HepG2 (cell line): Measurements from ENCODE around the gene MYOT. TPM values are rescaled to one million over a fixed set of nuclear protein-coding genes. Genes with fewer than 3 reads are reported as not detected.
A peak's percentile ranks its signal among the peaks of the same experiment; 100 is the strongest.

Source experiments
- DR1 ChIP-seq: sonication (generic); formaldehyde crosslinking; IDR thresholded peaks from 2 replicates; pipeline ENCODE4 v1.8.0; 2021; ENCODE audit warnings: mild to moderate bottlenecking, missing genetic modification reagents, inconsistent platforms
- GTF2F1 ChIP-seq: fragments of 150-350 bp; IDR thresholded peaks from 2 replicates; pipeline ENCODE4 v1.6.1; 2014; ENCODE audit warnings: low read length
- HOXA5 ChIP-seq: sonication (generic); formaldehyde crosslinking; IDR thresholded peaks from 2 replicates; pipeline ENCODE4 v1.4.0; 2020; ENCODE audit warnings: missing genetic modification reagents
- IRF2 ChIP-seq: IDR thresholded peaks from 2 replicates; pipeline ENCODE4 v1.6.1; 2018; ENCODE audit warnings: missing genetic modification reagents, missing compliant biosample characterization
- MIER2 ChIP-seq: IDR thresholded peaks from 2 replicates; pipeline ENCODE4 v1.6.1; 2016; ENCODE audit warnings: missing biosample characterization, missing genetic modification reagents
- NRL ChIP-seq: sonication (generic); formaldehyde crosslinking; IDR thresholded peaks from 2 replicates; pipeline ENCODE4 v1.5.0; 2020; ENCODE audit warnings: missing genetic modification reagents, mild to moderate bottlenecking, moderate library complexity, borderline replicate concordance
- PTBP1 ChIP-seq: fragments of 200-400 bp; formaldehyde crosslinking; IDR thresholded peaks from 2 replicates; pipeline ENCODE4 v1.6.1; 2018; ENCODE audit warnings: low read length, low read depth; ENCODE audit not compliant: poor library complexity, severe bottlenecking
- RELA ChIP-seq: sonication (generic); formaldehyde crosslinking; IDR thresholded peaks from 2 replicates; pipeline ENCODE4 v1.4.0; 2020; ENCODE audit warnings: missing genetic modification reagents
- SNAI1 ChIP-seq: sonication (generic); formaldehyde crosslinking; IDR thresholded peaks from 2 replicates; pipeline ENCODE4 v1.5.0; 2020; ENCODE audit warnings: mild to moderate bottlenecking, missing genetic modification reagents, borderline replicate concordance
- SOX6 ChIP-seq, 2 experiments: fragments of 450-650 bp in 1 of 2; sonication (generic) in 1 of 2; formaldehyde crosslinking in 1 of 2; IDR thresholded peaks; 2 replicates each; pipeline versions ENCODE4 v1.4.0 to v1.6.1; 2017 to 2020; ENCODE audit warnings: antibody characterized with exemption in 1 of 2, mild to moderate bottlenecking in 1 of 2, missing genetic modification reagents in 1 of 2
- SRY ChIP-seq: sonication (generic); formaldehyde crosslinking; IDR thresholded peaks from 2 replicates; pipeline ENCODE4 v1.8.0; 2022; ENCODE audit warnings: mild to moderate bottlenecking, missing genetic modification reagents
- TCF12 ChIP-seq, 2 experiments: fragments of 450-650 bp in 1 of 2; sonication (generic) in 1 of 2; formaldehyde crosslinking in 1 of 2; IDR thresholded peaks; 2 replicates each; pipeline versions ENCODE4 v1.6.1 to v1.8.0; 2017 to 2022; ENCODE audit warnings: antibody characterized with exemption in 1 of 2, mild to moderate bottlenecking in 1 of 2, missing genetic modification reagents in 1 of 2, moderate library complexity in 1 of 2
- TEAD2 ChIP-seq: sonication (generic); formaldehyde crosslinking; IDR thresholded peaks from 2 replicates; pipeline ENCODE4 v1.9.0; 2021; ENCODE audit warnings: missing genetic modification reagents
- ZNF180 ChIP-seq: sonication (generic); formaldehyde crosslinking; IDR thresholded peaks from 2 replicates; pipeline ENCODE4 v1.4.0; 2020; ENCODE audit warnings: low read depth, missing genetic modification reagents, borderline replicate concordance
- ZNF570 ChIP-seq: sonication (generic); formaldehyde crosslinking; IDR thresholded peaks from 2 replicates; pipeline ENCODE4 v1.4.0; 2020; ENCODE audit warnings: mild to moderate bottlenecking, missing genetic modification reagents, borderline replicate concordance
- ZNF629 ChIP-seq: sonication (generic); formaldehyde crosslinking; conservative IDR thresholded peaks from 2 replicates; pipeline ENCODE4 v1.5.0; 2020; ENCODE audit warnings: missing genetic modification reagents
- ZNF720 ChIP-seq: sonication (generic); formaldehyde crosslinking; IDR thresholded peaks from 2 replicates; pipeline ENCODE4 v1.4.0; 2020; ENCODE audit warnings: missing genetic modification reagents
- polyA plus RNA-seq, 8 experiments: library from polyadenylated mRNA; depleted of rRNA in 3 of 8; stranded (reverse) in 7 of 8; unstranded in 1 of 8; fragments of >200 nt; fragmentation: Illumina TruSeq in 4 of 8; extraction: Trizol in 4 of 8; gene quantifications; 2 replicates each; pipeline versions ENCODE4 v1.2.1 to v1.2.3, GENCODE V29; 2011 to 2016; ENCODE audit warnings: low read depth in 4 of 8, missing spikeins in 1 of 8, mixed read lengths in 1 of 8; ENCODE audit not compliant: insufficient read depth in 1 of 8
- total RNA-seq, 5 experiments: library from RNA; depleted of rRNA; stranded (reverse); fragments of >200 nt; fragmentation: Illumina TruSeq; extraction: Trizol; gene quantifications; 2 replicates each; pipeline ENCODE4 v1.2.3, GENCODE V29; 2016; ENCODE audit warnings: low read depth in 1 of 5
- TF ChIP-seq, protein P1 (sequence below): sonication (generic); formaldehyde crosslinking; IDR thresholded peaks from 2 replicates; pipeline ENCODE4 v1.4.0; 2020; ENCODE audit warnings: missing genetic modification reagents
- TF ChIP-seq, protein P2 (sequence below): IDR thresholded peaks from 2 replicates; pipeline ENCODE4 v1.6.1; 2016; ENCODE audit warnings: mild to moderate bottlenecking, missing biosample characterization, missing genetic modification reagents
- TF ChIP-seq, protein P3 (sequence below): sonication (generic); formaldehyde crosslinking; IDR thresholded peaks from 2 replicates; pipeline ENCODE4 v1.5.0; 2020; ENCODE audit warnings: missing genetic modification reagents
- TF ChIP-seq, protein P4 (sequence below): sonication (generic); formaldehyde crosslinking; IDR thresholded peaks from 2 replicates; pipeline ENCODE4 v1.4.0; 2020; ENCODE audit warnings: mild to moderate bottlenecking, low read depth, missing genetic modification reagents
- TF ChIP-seq, protein P5 (sequence below): sonication (generic); formaldehyde crosslinking; IDR thresholded peaks from 2 replicates; pipeline ENCODE4 v1.5.1; 2020; ENCODE audit warnings: missing genetic modification reagents, mild to moderate bottlenecking, borderline replicate concordance

The MYOT gene
- total and polyA plus RNA-seq, 2 of the 13 experiments (the other 11 are each of a cell fraction or from before 2014, with no cell fraction given): not detected

DNA sequence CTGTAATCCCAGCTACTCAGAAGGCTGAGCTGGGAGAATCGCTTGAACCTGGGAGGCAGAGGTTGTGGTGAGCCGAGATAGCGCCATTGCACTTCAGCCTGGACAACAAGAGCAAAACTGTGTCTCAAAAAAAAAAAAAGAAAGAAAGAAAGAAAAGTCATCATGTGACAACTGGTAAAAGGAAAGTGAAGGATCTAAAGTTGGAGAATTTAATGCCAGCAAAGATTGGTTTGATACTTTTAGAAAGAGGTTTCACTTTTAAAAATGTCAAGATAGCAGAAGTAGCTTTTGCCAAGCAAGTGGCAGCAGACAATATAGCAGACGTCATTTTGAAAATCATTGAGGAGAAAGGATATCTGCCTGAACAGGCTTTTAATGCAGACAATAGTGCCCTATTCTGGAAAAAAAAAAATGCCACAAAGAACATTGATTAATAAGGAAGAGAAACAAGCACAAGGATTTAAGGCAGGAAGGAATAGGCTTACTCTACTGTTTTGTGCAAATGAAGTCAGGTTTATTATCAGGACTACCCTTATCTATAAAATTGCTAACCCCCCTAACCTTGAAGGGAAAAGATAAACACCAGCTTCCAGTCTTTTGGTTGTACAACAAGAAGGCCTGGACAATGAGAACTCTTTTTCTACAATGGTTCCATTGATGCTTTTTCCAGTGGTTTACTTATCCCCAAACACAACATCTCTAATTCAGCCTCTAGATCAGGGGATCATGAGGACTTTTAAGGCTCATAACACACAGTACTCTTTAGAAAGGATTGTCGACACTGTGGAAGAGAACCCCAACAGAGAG is 33.6 kb downstream of the MYOT start (continued):
- TF ChIP-seq, protein P1, sequence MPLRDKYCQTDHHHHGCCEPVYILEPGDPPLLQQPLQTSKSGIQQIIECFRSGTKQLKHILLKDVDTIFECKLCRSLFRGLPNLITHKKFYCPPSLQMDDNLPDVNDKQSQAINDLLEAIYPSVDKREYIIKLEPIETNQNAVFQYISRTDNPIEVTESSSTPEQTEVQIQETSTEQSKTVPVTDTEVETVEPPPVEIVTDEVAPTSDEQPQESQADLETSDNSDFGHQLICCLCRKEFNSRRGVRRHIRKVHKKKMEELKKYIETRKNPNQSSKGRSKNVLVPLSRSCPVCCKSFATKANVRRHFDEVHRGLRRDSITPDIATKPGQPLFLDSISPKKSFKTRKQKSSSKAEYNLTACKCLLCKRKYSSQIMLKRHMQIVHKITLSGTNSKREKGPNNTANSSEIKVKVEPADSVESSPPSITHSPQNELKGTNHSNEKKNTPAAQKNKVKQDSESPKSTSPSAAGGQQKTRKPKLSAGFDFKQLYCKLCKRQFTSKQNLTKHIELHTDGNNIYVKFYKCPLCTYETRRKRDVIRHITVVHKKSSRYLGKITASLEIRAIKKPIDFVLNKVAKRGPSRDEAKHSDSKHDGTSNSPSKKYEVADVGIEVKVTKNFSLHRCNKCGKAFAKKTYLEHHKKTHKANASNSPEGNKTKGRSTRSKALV: no peak
- no peak for TF ChIP-seq SOX6 (IDR thresholded peaks at IDR 0.05)
- peak; percentile 83 for TF ChIP-seq SOX6 (CRISPR knock-in tag; IDR thresholded peaks at IDR 0.05)
- no peak for TF ChIP-seq PTBP1
- TF ChIP-seq, protein P2, sequence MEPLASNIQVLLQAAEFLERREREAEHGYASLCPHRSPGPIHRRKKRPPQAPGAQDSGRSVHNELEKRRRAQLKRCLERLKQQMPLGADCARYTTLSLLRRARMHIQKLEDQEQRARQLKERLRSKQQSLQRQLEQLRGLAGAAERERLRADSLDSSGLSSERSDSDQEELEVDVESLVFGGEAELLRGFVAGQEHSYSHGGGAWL: no peak
- no peak for TF ChIP-seq TCF12 (IDR thresholded peaks at IDR 0.05)
- no peak for TF ChIP-seq TCF12 (CRISPR knock-in tag; IDR thresholded peaks at IDR 0.05)
- TF ChIP-seq SRY (CRISPR knock-in tag): no peak
- no peak for TF ChIP-seq GTF2F1
- no peak for TF ChIP-seq ZNF180 (CRISPR knock-in tag)
- no peak for TF ChIP-seq IRF2 (CRISPR knock-in tag)
- TF ChIP-seq, protein P3, sequence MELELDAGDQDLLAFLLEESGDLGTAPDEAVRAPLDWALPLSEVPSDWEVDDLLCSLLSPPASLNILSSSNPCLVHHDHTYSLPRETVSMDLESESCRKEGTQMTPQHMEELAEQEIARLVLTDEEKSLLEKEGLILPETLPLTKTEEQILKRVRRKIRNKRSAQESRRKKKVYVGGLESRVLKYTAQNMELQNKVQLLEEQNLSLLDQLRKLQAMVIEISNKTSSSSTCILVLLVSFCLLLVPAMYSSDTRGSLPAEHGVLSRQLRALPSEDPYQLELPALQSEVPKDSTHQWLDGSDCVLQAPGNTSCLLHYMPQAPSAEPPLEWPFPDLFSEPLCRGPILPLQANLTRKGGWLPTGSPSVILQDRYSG (CRISPR knock-in tag): no peak
- no peak for TF ChIP-seq ZNF720
- no peak for TF ChIP-seq SNAI1
- no peak for TF ChIP-seq MIER2
- no peak for TF ChIP-seq ZNF629 (CRISPR knock-in tag)
- no peak for TF ChIP-seq NRL (CRISPR knock-in tag)
- no peak for TF ChIP-seq DR1 (CRISPR knock-in tag)
- TF ChIP-seq TEAD2 (CRISPR knock-in tag): no peak
- TF ChIP-seq, protein P4, sequence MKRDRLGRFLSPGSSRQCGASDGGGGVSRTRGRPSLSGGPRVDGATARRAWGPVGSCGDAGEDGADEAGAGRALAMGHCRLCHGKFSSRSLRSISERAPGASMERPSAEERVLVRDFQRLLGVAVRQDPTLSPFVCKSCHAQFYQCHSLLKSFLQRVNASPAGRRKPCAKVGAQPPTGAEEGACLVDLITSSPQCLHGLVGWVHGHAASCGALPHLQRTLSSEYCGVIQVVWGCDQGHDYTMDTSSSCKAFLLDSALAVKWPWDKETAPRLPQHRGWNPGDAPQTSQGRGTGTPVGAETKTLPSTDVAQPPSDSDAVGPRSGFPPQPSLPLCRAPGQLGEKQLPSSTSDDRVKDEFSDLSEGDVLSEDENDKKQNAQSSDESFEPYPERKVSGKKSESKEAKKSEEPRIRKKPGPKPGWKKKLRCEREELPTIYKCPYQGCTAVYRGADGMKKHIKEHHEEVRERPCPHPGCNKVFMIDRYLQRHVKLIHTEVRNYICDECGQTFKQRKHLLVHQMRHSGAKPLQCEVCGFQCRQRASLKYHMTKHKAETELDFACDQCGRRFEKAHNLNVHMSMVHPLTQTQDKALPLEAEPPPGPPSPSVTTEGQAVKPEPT (CRISPR knock-in tag): no peak
- TF ChIP-seq, protein P5, sequence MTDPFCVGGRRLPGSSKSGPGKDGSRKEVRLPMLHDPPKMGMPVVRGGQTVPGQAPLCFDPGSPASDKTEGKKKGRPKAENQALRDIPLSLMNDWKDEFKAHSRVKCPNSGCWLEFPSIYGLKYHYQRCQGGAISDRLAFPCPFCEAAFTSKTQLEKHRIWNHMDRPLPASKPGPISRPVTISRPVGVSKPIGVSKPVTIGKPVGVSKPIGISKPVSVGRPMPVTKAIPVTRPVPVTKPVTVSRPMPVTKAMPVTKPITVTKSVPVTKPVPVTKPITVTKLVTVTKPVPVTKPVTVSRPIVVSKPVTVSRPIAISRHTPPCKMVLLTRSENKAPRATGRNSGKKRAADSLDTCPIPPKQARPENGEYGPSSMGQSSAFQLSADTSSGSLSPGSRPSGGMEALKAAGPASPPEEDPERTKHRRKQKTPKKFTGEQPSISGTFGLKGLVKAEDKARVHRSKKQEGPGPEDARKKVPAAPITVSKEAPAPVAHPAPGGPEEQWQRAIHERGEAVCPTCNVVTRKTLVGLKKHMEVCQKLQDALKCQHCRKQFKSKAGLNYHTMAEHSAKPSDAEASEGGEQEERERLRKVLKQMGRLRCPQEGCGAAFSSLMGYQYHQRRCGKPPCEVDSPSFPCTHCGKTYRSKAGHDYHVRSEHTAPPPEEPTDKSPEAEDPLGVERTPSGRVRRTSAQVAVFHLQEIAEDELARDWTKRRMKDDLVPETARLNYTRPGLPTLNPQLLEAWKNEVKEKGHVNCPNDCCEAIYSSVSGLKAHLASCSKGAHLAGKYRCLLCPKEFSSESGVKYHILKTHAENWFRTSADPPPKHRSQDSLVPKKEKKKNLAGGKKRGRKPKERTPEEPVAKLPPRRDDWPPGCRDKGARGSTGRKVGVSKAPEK (CRISPR knock-in tag): no peak
- no peak for TF ChIP-seq HOXA5
- TF ChIP-seq RELA (CRISPR knock-in tag): no peak
- no peak for TF ChIP-seq ZNF570 (CRISPR knock-in tag)
